Measurements from ENCODE around the gene DKKL1.

Gene DKKL1

DNA sequence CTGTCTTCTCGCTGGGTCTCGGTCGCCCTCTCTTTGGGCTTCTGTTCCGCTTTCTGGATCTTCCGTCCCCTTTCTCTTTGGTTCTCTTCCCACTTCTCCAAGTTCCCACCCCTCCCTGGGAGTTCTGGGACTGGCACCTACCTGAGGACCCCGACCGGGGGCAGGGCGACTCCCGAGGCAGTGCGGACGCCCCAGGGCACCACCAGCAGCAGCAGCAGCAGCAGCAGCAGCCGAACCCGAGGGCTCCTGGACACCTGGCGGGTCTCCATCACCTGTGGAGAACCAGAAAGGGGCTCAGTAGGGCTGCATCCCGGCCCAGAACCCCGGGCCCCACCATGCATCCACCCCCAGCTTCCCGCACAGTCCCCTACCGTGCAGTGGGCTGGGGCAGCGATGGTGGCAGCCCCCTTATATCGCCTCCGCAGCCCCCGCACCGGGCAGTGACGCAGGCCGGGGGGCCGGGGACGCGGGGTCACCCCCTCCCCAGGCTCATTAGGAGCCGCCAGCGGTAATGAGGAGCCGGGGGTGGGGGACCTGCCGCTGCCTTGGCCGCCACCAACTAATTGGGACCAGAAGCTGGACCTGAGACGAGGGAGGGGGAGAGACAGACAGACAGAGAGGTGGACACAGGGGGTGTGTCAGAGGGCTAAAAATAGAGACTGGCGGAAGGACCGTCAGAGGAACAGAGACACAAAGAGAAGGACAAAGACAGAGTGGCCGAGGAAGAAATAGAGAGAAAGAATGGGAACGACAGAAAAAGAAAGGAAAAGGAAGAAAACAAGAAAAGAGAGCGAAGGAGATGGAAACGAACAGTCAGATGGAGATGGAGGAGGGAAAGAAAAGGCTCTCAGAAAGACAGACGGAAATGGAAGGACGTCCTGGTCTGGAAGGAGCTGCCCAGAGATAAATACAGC, 59.7 kb downstream of the DKKL1 start, which contains the start of gene PTH2:
PTH2 (minus strand) TSS at position 371 of the 914 bp plus-strand sequence; CDS start at position 269, 102 bp downstream.
- Histone ChIP-seq H3K9ac (ENCODE audit: low read depth, low read length) (no peak within 1 kb of the TSS), H3K4me1 (ENCODE audit: insufficient read depth, low read length) (peaks cover 7% of the 10 kb centered on the region; the same call in 1 of the 2 replicates), H3K4me2 (ENCODE audit: insufficient read depth, low read length) (no peak within 1 kb of the TSS), H4K20me1 (ENCODE audit: insufficient read depth, low read length) (no peaks in the 10 kb centered on the region), H3K9me3 (ENCODE audit: insufficient read depth, low read length, severe bottlenecking) (no peaks in the 10 kb centered on the region), H3K27me3 (ENCODE audit: insufficient read depth, low read length, poor library complexity) (peaks cover 3% of the 10 kb centered on the region), H2AFZ (ENCODE audit: low read depth, low read length) (no peak within 1 kb of the TSS), H3K36me3 (ENCODE audit: insufficient read depth, low read length) (no peaks in the 10 kb centered on the region), H3K4me3 (ENCODE audit: low read depth in 1 of 2, low read length in 2 of 2) (no peak within 1 kb of the TSS), H3K79me2 (ENCODE audit: insufficient read depth, low read length) (no peaks in the 10 kb centered on the region), H3K27ac (ENCODE audit: low read length) (no peak within 1 kb of the TSS)
- DNase-seq: no peak
- no peak for ATAC-seq (ENCODE audit: insufficient read depth, low read depth)
- TF ChIP-seq, protein P1, sequence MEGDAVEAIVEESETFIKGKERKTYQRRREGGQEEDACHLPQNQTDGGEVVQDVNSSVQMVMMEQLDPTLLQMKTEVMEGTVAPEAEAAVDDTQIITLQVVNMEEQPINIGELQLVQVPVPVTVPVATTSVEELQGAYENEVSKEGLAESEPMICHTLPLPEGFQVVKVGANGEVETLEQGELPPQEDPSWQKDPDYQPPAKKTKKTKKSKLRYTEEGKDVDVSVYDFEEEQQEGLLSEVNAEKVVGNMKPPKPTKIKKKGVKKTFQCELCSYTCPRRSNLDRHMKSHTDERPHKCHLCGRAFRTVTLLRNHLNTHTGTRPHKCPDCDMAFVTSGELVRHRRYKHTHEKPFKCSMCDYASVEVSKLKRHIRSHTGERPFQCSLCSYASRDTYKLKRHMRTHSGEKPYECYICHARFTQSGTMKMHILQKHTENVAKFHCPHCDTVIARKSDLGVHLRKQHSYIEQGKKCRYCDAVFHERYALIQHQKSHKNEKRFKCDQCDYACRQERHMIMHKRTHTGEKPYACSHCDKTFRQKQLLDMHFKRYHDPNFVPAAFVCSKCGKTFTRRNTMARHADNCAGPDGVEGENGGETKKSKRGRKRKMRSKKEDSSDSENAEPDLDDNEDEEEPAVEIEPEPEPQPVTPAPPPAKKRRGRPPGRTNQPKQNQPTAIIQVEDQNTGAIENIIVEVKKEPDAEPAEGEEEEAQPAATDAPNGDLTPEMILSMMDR (IDR thresholded peaks at IDR 0.05; ENCODE audit: borderline replicate concordance, extremely low read depth, low read length, poor library complexity, severe bottlenecking): no peak
- no peak for TF ChIP-seq EZH2 (IDR thresholded peaks at IDR 0.05; ENCODE audit: borderline replicate concordance, low read depth, low read length, severe bottlenecking)

DNA sequence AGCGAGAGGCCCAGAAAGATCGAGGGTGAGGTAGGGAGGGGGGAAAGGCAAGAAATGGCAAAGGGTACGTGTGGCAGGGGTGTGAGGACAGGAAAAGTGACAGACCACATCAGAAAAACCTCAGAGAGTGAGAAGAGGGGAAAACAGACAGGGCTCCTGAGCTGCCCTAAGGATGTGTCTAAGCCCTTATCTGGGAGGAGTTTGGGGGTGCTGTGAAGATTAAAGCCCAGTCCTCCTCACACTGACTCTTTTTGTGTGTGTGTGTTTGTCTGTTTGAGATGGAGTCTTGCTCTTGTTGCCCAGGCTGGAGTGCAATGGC, 60.3 kb downstream of the DKKL1 start:
- Histone ChIP-seq H3K4me2 (ENCODE audit: insufficient read depth, low read length) (no peak overlapping the region), H3K36me3 (ENCODE audit: insufficient read depth, low read length) (no peaks in the 10 kb centered on the region), H4K20me1 (ENCODE audit: insufficient read depth, low read length) (no peaks in the 10 kb centered on the region), H3K79me2 (ENCODE audit: insufficient read depth, low read length) (no peaks in the 10 kb centered on the region), H3K4me1 (ENCODE audit: insufficient read depth, low read length) (peaks cover 7% of the 10 kb centered on the region; the same call in 1 of the 2 replicates), H3K9me3 (ENCODE audit: insufficient read depth, low read length, severe bottlenecking) (no peaks in the 10 kb centered on the region), H3K9ac (ENCODE audit: low read depth, low read length) (no peak overlapping the region), H2AFZ (ENCODE audit: low read depth, low read length) (no peak overlapping the region), H3K27me3 (ENCODE audit: insufficient read depth, low read length, poor library complexity) (no peaks in the 10 kb centered on the region), H3K4me3 (ENCODE audit: low read depth in 1 of 2, low read length in 2 of 2) (no peak overlapping the region), H3K27ac (ENCODE audit: low read length) (no peak overlapping the region)
- ATAC-seq (ENCODE audit: insufficient read depth, low read depth) (peak; percentile 98), DNase-seq (peak; percentile 60)
- no peak for TF ChIP-seq EZH2 (IDR thresholded peaks at IDR 0.05; ENCODE audit: borderline replicate concordance, low read depth, low read length, severe bottlenecking)
- TF ChIP-seq, protein P1 (IDR thresholded peaks at IDR 0.05; ENCODE audit: borderline replicate concordance, extremely low read depth, low read length, poor library complexity, severe bottlenecking): no peak

Measured in DND-41 (cell line).